Heart right ventricle (tissue), 16 donors: ENCODE data around the gene KLRG1. TPM values are rescaled to one million over a fixed set of nuclear protein-coding genes. Genes with fewer than 3 reads are reported as not detected.

Source experiments
- ATAC-seq, 8 donors: fragments of 200-7000 bp; cut with Tn5 transposase; one replicate each; pipeline ENCODE4 v1.9.1; 2020; ENCODE audit warnings: mild to moderate bottlenecking in 8 of 8, moderate library complexity in 8 of 8, moderate number of reproducible peaks in 1 of 8
- DNase-seq, 2 donors: peaks; one replicate each; pipeline ENCODE4 v3.0.0-alpha.2; 2020
- H3K27ac ChIP-seq, 10 donors: fragments of 200-600 bp; sonication (generic) in 2 of 10; one replicate each; pipeline versions ENCODE4 v1.5.0 to v1.8.0; 2020 to 2022; ENCODE audit warnings: mild to moderate bottlenecking in 3 of 10
- H3K27me3 ChIP-seq, 7 donors: fragments of 200-600 bp; one replicate each; pipeline ENCODE4 v1.8.0; 2021 to 2022; ENCODE audit warnings: mild to moderate bottlenecking in 2 of 7
- H3K36me3 ChIP-seq, 9 donors: fragments of 200-600 bp; sonication (generic) in 1 of 9; one replicate each; pipeline versions ENCODE4 v1.5.0 to v1.8.0; 2020 to 2022; ENCODE audit warnings: mild to moderate bottlenecking in 2 of 9
- H3K4me1 ChIP-seq, 9 donors: fragments of 200-600 bp; sonication (generic) in 1 of 9; one replicate each; pipeline versions ENCODE4 v1.5.0 to v1.8.0; 2020 to 2022; ENCODE audit warnings: mild to moderate bottlenecking in 4 of 9
- H3K4me3 ChIP-seq, 10 donors: fragments of 200-600 bp; sonication (generic) in 2 of 10; one replicate each; pipeline versions ENCODE4 v1.5.0 to v1.8.0; 2020 to 2022; ENCODE audit warnings: mild to moderate bottlenecking in 7 of 10, moderate library complexity in 2 of 10
- H3K9me3 ChIP-seq, 11 donors: fragments of 200-600 bp in 10 of 11; sonication (generic) in 2 of 11; one replicate each; pipeline versions ENCODE4 v1.5.0 to v1.8.0; 2013 to 2022; ENCODE audit warnings: mild to moderate bottlenecking in 2 of 11, control low read depth in 1 of 11, moderate library complexity in 1 of 11
- CTCF ChIP-seq, 9 donors: fragments of 200-600 bp; sonication (generic) in 2 of 9; IDR thresholded peaks; one replicate each; pipeline versions ENCODE4 v1.5.0 to v1.8.0; 2021 to 2022; ENCODE audit warnings: antibody characterized with exemption in 9 of 9, mild to moderate bottlenecking in 5 of 9, moderate library complexity in 1 of 9
- WGBS, 2 donors: extraction: QIAGEN DNeasy Blood & Tissue Kit; methylation state at CpG; one replicate each; pipeline ENCODE4 v1.1.7; 2013; ENCODE audit warnings: inconsistent platforms in 1 of 2; 5-methylcytosine and 5-hydroxymethylcytosine counted together
- intact Hi-C, 10 donors: fragments of 100-400 bp; cut with DNase I; formaldehyde crosslinking; loops; one replicate each; pipeline versions ENCODE4 v1.11.1 to v1.14.2; 2022
- polyA plus RNA-seq, 2 donors: library from polyadenylated mRNA; stranded (reverse); fragments of 200-250 nt; gene quantifications; one replicate each; pipeline ENCODE4 v1.2.3, GENCODE V29; 2013
- total RNA-seq, 10 donors: library from RNA; stranded (reverse); fragmentation: NEBNext Ultra II Directional in 3 of 10; extraction: Animal tissue kit (Norgen Biotek cat#: 25700) in 3 of 10; gene quantifications; one replicate each; pipeline versions ENCODE4 v1.2.1 to v1.2.4, GENCODE V29; 2021 to 2023
- donor health status: Arrhythmogenic right ventricular cardiomyopathy.
- donor health status: ischemic (EF 13 %, LVEDD 7.1; RV severe dilation, severe dysfunction).
- donor health status: healthy with polysubstance abuse.
- donor health status: DM: no; HTN: yes; CAD: no.
- donor health status: DM: no; HTN: no; CAD: no.
- donor health status: ischemic (EF 25% LVEDD 6.9; RV normal size, moderate dysfunction).
- donor health status: ischemic (EF 25% LVEDD 5.7; RV mildly dilated, moderate dysfunction).
- donor health status: healthy.
- donor health status: DM: yes; HTN: yes; CAD: no.
- donor health status: Ischemic cardiomyopathy.
- donor health status: ischemic (EF 35%, LVEDD 5.7; RV mildly dilated, moderate dysfunction).
- donor health status: nonischemic (EF 11% LVEDD 7.7; RV severe dilation, severe dysfunction).
- donor health status: DM: yes; HTN: yes; CAD: no.
- donor health status: PGD.
- donor health status: ischemic (EF 29% LVEDD 5.4; RV normal size, mild dysfunction).
- donor health status: nonischemic (EF 23%, LVEDD 6.1; RV moderate dilation, normal function).

The KLRG1 gene
- total and polyA plus RNA-seq, 12 donors = 1.7 to 9.2 (median 3.9) TPM

DNA sequence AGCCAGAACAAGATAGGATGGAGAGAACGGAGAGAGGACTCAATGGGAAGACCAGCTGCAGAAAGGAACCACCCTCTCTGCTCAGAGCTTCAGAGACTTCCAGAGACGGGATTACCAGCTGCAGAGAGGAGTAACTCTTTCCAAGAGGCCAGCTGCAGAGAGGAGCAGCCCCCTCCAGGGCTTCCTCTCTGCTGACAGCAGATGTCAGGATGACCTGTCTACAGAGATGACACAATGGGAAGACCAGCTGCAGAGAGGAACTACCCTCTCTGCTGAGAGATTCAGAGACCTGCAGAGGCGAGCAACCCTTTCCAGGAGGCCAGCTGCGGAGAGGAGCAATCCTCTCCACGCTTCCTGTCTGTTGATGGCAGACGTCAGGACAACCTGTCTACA is 61.8 kb downstream of the KLRG1 start:
- Histone ChIP-seq H3K27me3 (no peaks in the 10 kb centered on the region), H3K36me3 (no peaks in the 10 kb centered on the region), H3K4me1 (peaks cover 0 to 4% (median 0%) of the 10 kb centered on the region in 9 donors), H3K4me3 (no peak overlapping the region), H3K9me3 (no peaks in the 10 kb centered on the region), H3K27ac (peak overlapping the region in 1 of 10 donors; percentile 3)
- TF ChIP-seq CTCF (IDR thresholded peaks at IDR 0.05) = no peak
- peak; percentile 41 to 84 (median 77) for ATAC-seq
- WGBS, 2 donors = 47 to 57% methylated on average over 6 of the region's 6 CpGs
- peak in 1 of 2 donors; percentile 34 for DNase-seq
- intact Hi-C loops = loop anchor here in 1 of 10 donors (10.0 kb wide), 1 partner anchor 366 kb away; no protein-coding TSS in a partner anchor

- intact Hi-C loops = loop anchor here in 1 of 10 donors (10.0 kb wide), 1 partner anchor 368 kb away; no protein-coding TSS in a partner anchor
- 65 to 73% methylated on average over 1 of the region's 1 CpG for WGBS, 2 donors
- ATAC-seq = no peak
Observed at GRCh38 chr12:9052610-9053009, 63.3 kb downstream of the KLRG1 start.

More at GRCh38 chr12:9052610-9053009, 63.3 kb downstream of the KLRG1 start:
- H3K36me3 ChIP-seq = no peaks in the 10 kb centered on the region
- TF ChIP-seq CTCF (IDR thresholded peaks at IDR 0.05) = no peak
- DNase-seq = no peak
- H3K4me3 ChIP-seq = no peak overlapping the region
- H3K4me1 ChIP-seq = peaks cover 0 to 4% (median 0%) of the 10 kb centered on the region in 9 donors
- no peaks in the 10 kb centered on the region for H3K9me3 ChIP-seq
- no peaks in the 10 kb centered on the region for H3K27me3 ChIP-seq
- no peak overlapping the region for H3K27ac ChIP-seq

Other genes with a start within 250 kb of the KLRG1 start
- under 1 TPM in 1 of 10 donors, not detected in 9; 0.20 TPM for gene A2ML1, start 166.9 kb upstream of the KLRG1 start, total RNA-seq
- gene A2ML1, start 166.9 kb upstream of the KLRG1 start, polyA plus RNA-seq = under 1 TPM in 1 of 2 donors, not detected in 1; 0.13 TPM
- 10 to 100 TPM; 18.7 to 33.6 (median 23.7) TPM for gene PHC1, start 75.0 kb upstream of the KLRG1 start, total RNA-seq
- 10 to 100 TPM; 15.4 to 24.7 TPM for gene PHC1, start 75.0 kb upstream of the KLRG1 start, polyA plus RNA-seq
- gene M6PR, start 39.9 kb upstream of the KLRG1 start, total RNA-seq = 100 to 1,000 TPM in 7 of 10 donors, 10 to 100 TPM in 3; 85.5 to 133 (median 104) TPM
- gene M6PR, start 39.9 kb upstream of the KLRG1 start, polyA plus RNA-seq = 10 to 100 TPM; 67.1 to 68.7 TPM
- 1,000 to 10,000 TPM in 1 of 10 donors, 100 to 1,000 TPM in 9; 296 to 1,678 (median 530) TPM for gene A2M, start 126.4 kb downstream of the KLRG1 start, total RNA-seq
- 100 to 1,000 TPM; 194 to 244 TPM for gene A2M, start 126.4 kb downstream of the KLRG1 start, polyA plus RNA-seq
- gene PZP, start 218.8 kb downstream of the KLRG1 start, total RNA-seq = 1 to 10 TPM in 3 of 10 donors, under 1 TPM in 7; 0.15 to 1.6 (median 0.54) TPM
- gene PZP, start 218.8 kb downstream of the KLRG1 start, polyA plus RNA-seq = 1 to 10 TPM in 1 of 2 donors, under 1 TPM in 1; 0.20 to 1.3 TPM